Peyer's patch (tissue), 4 donors: ENCODE measurements around the gene HELZ.

Experiments
- POLR2A ChIP-seq, 2 donors: fragments of 450-650 bp; IDR thresholded peaks; one replicate each; pipeline ENCODE4 v1.5.1; 2017; ENCODE audit warnings: antibody characterized with exemption in 2 of 2, mild to moderate bottlenecking in 2 of 2, moderate library complexity in 2 of 2
- TF ChIP-seq, protein P1 (sequence below), 6 experiments: fragments of 450-650 bp in 4 of 6; fragments of 200-600 bp in 2 of 6; sonication (generic) in 1 of 6; IDR thresholded peaks; one replicate each; pipeline ENCODE4 v1.5.1; 2017 to 2019; ENCODE audit warnings: antibody characterized with exemption in 6 of 6, mild to moderate bottlenecking in 3 of 6, moderate library complexity in 1 of 6

- TF ChIP-seq, protein P1, sequence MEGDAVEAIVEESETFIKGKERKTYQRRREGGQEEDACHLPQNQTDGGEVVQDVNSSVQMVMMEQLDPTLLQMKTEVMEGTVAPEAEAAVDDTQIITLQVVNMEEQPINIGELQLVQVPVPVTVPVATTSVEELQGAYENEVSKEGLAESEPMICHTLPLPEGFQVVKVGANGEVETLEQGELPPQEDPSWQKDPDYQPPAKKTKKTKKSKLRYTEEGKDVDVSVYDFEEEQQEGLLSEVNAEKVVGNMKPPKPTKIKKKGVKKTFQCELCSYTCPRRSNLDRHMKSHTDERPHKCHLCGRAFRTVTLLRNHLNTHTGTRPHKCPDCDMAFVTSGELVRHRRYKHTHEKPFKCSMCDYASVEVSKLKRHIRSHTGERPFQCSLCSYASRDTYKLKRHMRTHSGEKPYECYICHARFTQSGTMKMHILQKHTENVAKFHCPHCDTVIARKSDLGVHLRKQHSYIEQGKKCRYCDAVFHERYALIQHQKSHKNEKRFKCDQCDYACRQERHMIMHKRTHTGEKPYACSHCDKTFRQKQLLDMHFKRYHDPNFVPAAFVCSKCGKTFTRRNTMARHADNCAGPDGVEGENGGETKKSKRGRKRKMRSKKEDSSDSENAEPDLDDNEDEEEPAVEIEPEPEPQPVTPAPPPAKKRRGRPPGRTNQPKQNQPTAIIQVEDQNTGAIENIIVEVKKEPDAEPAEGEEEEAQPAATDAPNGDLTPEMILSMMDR (IDR thresholded peaks at IDR 0.05): no peak
- TF ChIP-seq POLR2A (IDR thresholded peaks at IDR 0.05): no peak
Measured at GRCh38 chr17:67290711-67291291, 45.8 kb upstream of the HELZ start.
